ENCODE measurements around the gene EML2. TPM values are rescaled to one million over a fixed set of nuclear protein-coding genes. Genes with fewer than 3 reads are reported as not detected.
A peak's percentile ranks its signal among the peaks of the same experiment; 100 is the strongest.

EML2 gene
- total and polyA plus RNA-seq, 2 of the 4 experiments (the other 2 are of a cell fraction) = 11.8 to 25.3 TPM

DNA sequence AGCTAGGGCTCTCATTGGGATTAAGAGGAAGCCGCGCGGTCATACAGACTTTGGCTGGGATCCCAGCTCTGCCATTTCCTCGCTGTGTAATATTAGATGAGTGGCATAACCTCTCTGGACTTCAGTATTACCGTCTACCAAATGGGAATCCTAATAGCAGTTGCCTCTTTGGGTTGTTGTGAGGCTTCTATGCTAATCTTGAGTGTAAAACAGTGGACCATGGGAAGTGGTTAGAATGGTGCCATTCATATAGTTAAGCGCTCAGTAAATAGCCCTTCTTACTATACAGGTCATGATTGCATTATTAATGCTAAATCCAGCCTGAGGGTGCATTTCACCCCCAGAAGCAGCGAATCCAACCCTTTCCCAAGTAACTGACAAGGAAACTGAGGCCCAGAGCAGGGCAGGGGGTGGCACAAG is 54.0 kb downstream of the EML2 start:
- peak overlapping the region; percentile 31 for H3K9ac ChIP-seq (ENCODE audit: low read depth, low read length)
- H2BK5ac ChIP-seq (ENCODE audit: low read depth, low read length, poor library complexity, severe bottlenecking) = peak overlapping the region; percentile 84
- H3K36me3 ChIP-seq (ENCODE audit: control insufficient read depth, insufficient read depth, low read length) = no peaks in the 10 kb centered on the region
- peak overlapping the region; percentile 87 for H3K14ac ChIP-seq (replicated peaks; ENCODE audit: low read depth, low read length)
- no peak; the same call in 1 of the 2 replicates for ATAC-seq (ENCODE audit: low read depth)
- CTCF ChIA-PET = no interaction called here
- dilution Hi-C loops (cut with HindIII; ENCODE audit: low sequenced_read_pairs, unreplicated experiment) = no loop called here
- peak overlapping the region; percentile 11; the same call in 1 of the 2 replicates for H2AK5ac ChIP-seq (ENCODE audit: low read depth, low read length)
- peak overlapping the region; percentile 88 for H4K5ac ChIP-seq (ENCODE audit: low read depth, low read length)
- peak overlapping the region; percentile 19; the same call in 1 of the 2 replicates for H3K56ac ChIP-seq (ENCODE audit: extremely low read depth, insufficient read depth, low read length)
- H3K79me1 ChIP-seq (ENCODE audit: low read depth in 1 of 2, low read length in 2 of 2) = peaks cover 12 to 30% of the 10 kb centered on the region in 2 experiments; a peak in 3 of 4 replicates
- peak overlapping the region; percentile 57 for H3K4me3 ChIP-seq (ENCODE audit: insufficient read depth, low read depth, low read length)
- peak overlapping the region; percentile 100 for H2AFZ ChIP-seq (replicated peaks; ENCODE audit: low read length, poor library complexity)
- in situ Hi-C loops (cut with MboI; ENCODE audit: low sequenced_read_pairs) = no loop called here
- peak overlapping the region; percentile 79 to 98 for H4K8ac ChIP-seq (ENCODE audit: low read depth in 2 of 2, low read length in 2 of 2)
- intact Hi-C loops (cut with micrococcal nuclease) = loop anchor here (2.0 kb wide), 1 partner anchor 58 kb away; no protein-coding TSS in a partner anchor
- peak overlapping the region; percentile 35; the same call in 1 of the 2 replicates for H2BK20ac ChIP-seq (ENCODE audit: low read depth, low read length)
- WGBS, 2 experiments (ENCODE audit: extremely low coverage in 2 of 2, insufficient read length in 1 of 2) = no CpG with 5 or more reads among the region's 7 CpGs
- peaks cover 3% of the 10 kb centered on the region; the same call in 1 of the 2 replicates for H3K27me3 ChIP-seq (ENCODE audit: control insufficient read depth, insufficient read depth, low read length)
- no peaks in the 10 kb centered on the region for H4K20me1 ChIP-seq (ENCODE audit: insufficient read depth, low read length)
- H2BK15ac ChIP-seq (ENCODE audit: low read depth, low read length) = peak overlapping the region; percentile 51; the same call in 1 of the 3 replicates
- peak overlapping the region; percentile 87 for H4K91ac ChIP-seq (ENCODE audit: insufficient read depth, low read depth, low read length)
- peak overlapping the region; percentile 82 for H3K4me2 ChIP-seq (ENCODE audit: low read depth, low read length)
- peak overlapping the region; percentile 63; the same call in 1 of the 2 replicates for H2BK120ac ChIP-seq (ENCODE audit: low read depth, low read length)
- peak overlapping the region; percentile 62 for H3K18ac ChIP-seq (ENCODE audit: low read depth, low read length)
- no TSS peak for BruUV-seq (replicated peaks)
- H3K4me1 ChIP-seq (ENCODE audit: control insufficient read depth, insufficient read depth, low read length) = 0 out of 2 replicates have a peak, but pooled peaks cover 1% of the 10 kb centered on the region
- POLR2A ChIA-PET (ENCODE audit: unreplicated experiment) = interaction anchor here (0.6 kb wide), 1 partner anchor 185 kb away, joined by 3 read pairs; no protein-coding TSS in a partner anchor
- no peaks in the 10 kb centered on the region for H3K9me3 ChIP-seq (ENCODE audit: control insufficient read depth, insufficient read depth, low read length)
- no peaks in the 10 kb centered on the region for H3K9me1 ChIP-seq (ENCODE audit: insufficient read depth, low read length)
- DNase-seq = no peak
- TF ChIP-seq CEBPB (IDR thresholded peaks at IDR 0.05; ENCODE audit: low read depth, low read length) (no peak), RFX5 (IDR thresholded peaks at IDR 0.05; ENCODE audit: low read depth, low read length) (no peak), RCOR1 (IDR thresholded peaks at IDR 0.05; ENCODE audit: insufficient replicate concordance, low read length) (peak; percentile 96), FOS (IDR thresholded peaks at IDR 0.05; ENCODE audit: low read depth, low read length) (no peak)
- TF ChIP-seq, protein P1, sequence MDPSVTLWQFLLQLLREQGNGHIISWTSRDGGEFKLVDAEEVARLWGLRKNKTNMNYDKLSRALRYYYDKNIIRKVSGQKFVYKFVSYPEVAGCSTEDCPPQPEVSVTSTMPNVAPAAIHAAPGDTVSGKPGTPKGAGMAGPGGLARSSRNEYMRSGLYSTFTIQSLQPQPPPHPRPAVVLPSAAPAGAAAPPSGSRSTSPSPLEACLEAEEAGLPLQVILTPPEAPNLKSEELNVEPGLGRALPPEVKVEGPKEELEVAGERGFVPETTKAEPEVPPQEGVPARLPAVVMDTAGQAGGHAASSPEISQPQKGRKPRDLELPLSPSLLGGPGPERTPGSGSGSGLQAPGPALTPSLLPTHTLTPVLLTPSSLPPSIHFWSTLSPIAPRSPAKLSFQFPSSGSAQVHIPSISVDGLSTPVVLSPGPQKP (IDR thresholded peaks at IDR 0.05; ENCODE audit: borderline replicate concordance, low read depth, low read length) = no peak
- TF ChIP-seq, protein P2, sequence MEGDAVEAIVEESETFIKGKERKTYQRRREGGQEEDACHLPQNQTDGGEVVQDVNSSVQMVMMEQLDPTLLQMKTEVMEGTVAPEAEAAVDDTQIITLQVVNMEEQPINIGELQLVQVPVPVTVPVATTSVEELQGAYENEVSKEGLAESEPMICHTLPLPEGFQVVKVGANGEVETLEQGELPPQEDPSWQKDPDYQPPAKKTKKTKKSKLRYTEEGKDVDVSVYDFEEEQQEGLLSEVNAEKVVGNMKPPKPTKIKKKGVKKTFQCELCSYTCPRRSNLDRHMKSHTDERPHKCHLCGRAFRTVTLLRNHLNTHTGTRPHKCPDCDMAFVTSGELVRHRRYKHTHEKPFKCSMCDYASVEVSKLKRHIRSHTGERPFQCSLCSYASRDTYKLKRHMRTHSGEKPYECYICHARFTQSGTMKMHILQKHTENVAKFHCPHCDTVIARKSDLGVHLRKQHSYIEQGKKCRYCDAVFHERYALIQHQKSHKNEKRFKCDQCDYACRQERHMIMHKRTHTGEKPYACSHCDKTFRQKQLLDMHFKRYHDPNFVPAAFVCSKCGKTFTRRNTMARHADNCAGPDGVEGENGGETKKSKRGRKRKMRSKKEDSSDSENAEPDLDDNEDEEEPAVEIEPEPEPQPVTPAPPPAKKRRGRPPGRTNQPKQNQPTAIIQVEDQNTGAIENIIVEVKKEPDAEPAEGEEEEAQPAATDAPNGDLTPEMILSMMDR (conservative IDR thresholded peaks at IDR 0.05; ENCODE audit: low read depth, low read length) = no peak
- TF ChIP-seq, protein P3, sequence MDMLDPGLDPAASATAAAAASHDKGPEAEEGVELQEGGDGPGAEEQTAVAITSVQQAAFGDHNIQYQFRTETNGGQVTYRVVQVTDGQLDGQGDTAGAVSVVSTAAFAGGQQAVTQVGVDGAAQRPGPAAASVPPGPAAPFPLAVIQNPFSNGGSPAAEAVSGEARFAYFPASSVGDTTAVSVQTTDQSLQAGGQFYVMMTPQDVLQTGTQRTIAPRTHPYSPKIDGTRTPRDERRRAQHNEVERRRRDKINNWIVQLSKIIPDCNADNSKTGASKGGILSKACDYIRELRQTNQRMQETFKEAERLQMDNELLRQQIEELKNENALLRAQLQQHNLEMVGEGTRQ (IDR thresholded peaks at IDR 0.05; ENCODE audit: low read depth, low read length) = no peak
- peak overlapping the region; percentile 83 for H3K4ac ChIP-seq (ENCODE audit: low read depth, low read length)
- peak overlapping the region; percentile 63 for H3K27ac ChIP-seq (ENCODE audit: insufficient read depth, low read length)
- peak overlapping the region; percentile 99 for H2AK9ac ChIP-seq (replicated peaks; ENCODE audit: low read depth, low read length, poor library complexity)
- H3K23ac ChIP-seq (ENCODE audit: low read depth, low read length) = peak overlapping the region; percentile 70; the same call in 1 of the 2 replicates
